GM18858 (cell line): ENCODE measurements around the gene AKAP7.

ENCODE experiments used
- ATAC-seq: cut with Tn5 transposase; IDR thresholded peaks from one replicate; pipeline ENCODE4 v1.9.1; 2021; ENCODE audit not compliant: unreplicated experiment

The AKAP7 gene

GRCh38 chr6:131197716-131198115 lies 62.4 kb downstream of the AKAP7 start:
- ATAC-seq: no peak

DNA sequence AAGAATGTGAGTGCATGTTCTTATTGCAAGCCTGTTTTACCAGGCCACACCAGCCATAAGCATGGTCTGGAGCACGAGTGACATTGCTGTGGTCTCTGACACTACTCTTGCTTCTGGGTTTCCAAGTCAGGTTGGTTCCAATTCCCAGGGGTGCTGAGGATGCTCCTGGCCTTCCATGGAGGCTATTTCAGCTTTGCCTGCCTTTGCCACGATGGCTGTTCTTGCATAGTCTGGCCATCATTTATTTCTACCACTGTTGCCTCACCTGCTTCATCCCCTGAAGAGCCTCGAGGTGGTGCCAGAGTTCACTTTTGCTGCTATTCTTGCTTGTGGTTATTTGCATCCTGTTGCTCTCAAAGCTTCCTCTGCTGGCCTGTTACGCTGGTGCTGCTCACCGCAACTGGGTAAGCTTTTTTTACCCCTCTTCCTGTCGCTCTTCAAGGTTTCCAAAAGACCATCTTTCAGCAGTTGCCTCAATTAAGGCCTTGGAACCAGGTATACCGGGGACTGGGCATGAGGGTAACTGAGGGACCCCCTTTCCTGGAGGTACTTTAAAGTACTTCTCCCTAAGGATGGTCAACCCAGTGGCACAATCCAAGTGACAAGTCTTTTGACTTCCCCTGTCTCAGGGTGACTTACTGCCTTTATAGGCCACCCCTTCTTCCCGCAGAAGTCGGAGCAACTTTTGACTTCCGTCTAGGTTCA lies 64.5 kb downstream of the AKAP7 start:
- peak; percentile 100 for ATAC-seq

- ATAC-seq: no peak
These were observed 70.4 kb downstream of the AKAP7 start for GRCh38 chr6:131205481-131206244.

GRCh38 chr6:131206463-131207251 lies 71.4 kb downstream of the AKAP7 start:
- ATAC-seq: no peak

DNA sequence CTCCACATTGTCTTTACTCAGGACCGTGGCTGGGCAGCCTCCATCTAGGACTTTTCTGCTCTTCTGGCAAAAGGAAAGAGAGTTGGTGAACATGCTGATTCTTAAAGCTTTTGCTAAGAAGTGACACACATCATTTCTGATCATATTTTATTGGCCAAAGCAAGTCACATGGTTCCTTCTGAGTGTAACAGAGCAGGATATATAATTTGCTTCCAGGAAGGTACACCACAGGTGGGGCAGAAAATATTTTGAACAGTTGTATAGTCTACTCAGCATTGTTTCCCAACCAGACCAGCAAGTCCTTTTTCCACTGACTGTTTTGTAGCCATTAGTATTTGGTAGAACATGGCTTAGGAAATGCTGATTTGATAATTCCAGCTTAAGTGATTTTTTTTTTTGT lies 73.5 kb downstream of the AKAP7 start:
- ATAC-seq: no peak

GRCh38 chr6:131210469-131210868 lies 75.2 kb downstream of the AKAP7 start:
- ATAC-seq: no peak

DNA sequence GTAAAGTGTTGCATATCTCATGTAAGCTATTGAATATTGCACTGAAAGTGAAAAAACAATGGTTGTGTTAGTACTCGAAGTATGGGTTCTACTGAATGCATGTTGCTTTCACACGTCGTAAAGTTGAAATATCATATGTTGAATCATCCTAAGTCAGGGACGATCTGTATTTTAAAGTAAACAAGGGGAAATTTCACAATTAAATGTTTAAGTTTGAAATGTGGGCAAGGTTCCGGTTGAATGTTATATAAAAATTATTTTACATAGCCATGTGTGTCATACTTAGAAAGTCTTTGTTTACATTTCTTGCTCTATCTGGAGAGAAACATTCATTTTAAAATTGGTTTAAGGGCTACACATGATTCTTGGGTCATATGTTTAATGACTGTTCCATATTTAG lies 76.8 kb downstream of the AKAP7 start:
- ATAC-seq: no peak

DNA sequence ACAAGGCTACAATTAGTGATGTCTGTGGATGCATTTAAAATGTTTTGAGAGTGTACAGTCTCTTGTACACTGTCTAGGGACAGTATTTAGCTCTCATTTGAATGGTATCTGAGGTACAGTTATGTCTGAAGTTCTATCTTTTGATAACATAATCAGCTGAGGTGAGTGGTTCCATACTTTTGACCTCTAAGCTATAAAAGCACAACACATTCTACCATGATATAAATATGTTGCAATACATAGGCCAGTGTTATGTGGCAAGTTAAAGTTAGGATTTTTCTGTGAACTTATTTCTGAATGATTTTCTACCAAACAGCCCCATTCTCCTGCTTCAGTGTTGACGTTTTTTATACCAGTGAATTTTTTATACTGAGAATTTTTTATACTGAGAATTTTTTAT lies 77.6 kb downstream of the AKAP7 start:
- ATAC-seq: no peak

DNA sequence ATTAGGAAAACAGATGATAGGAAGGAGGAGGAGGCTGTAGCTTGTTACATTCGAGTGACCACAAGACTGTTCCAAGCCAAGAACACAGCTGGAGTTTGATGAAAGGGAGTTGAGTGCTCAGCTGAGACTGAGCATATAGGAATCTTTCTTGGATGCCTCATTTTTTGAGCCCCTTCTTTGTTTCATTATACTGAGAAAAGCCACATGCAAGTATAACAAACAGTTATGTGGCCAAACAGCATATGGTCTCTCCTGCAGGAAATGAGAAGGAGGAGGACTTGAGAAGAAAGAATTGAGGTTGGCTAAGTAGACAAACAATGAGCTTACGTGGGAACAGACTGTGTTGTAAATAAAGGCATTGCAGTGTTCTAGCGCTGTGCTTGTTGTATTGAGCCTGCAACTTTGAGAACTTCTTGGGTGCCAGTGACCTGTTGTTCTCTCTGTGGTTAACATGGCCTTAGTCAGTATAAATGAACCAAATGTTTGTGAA lies 78.3 kb downstream of the AKAP7 start:
- no peak for ATAC-seq

GRCh38 chr6:131215219-131215618 lies 80.0 kb downstream of the AKAP7 start:
- ATAC-seq: no peak

- ATAC-seq: no peak
These were observed 81.0 kb downstream of the AKAP7 start for GRCh38 chr6:131216246-131216645.

GRCh38 chr6:131222773-131223172 lies 87.5 kb downstream of the AKAP7 start:
- no peak for ATAC-seq

DNA sequence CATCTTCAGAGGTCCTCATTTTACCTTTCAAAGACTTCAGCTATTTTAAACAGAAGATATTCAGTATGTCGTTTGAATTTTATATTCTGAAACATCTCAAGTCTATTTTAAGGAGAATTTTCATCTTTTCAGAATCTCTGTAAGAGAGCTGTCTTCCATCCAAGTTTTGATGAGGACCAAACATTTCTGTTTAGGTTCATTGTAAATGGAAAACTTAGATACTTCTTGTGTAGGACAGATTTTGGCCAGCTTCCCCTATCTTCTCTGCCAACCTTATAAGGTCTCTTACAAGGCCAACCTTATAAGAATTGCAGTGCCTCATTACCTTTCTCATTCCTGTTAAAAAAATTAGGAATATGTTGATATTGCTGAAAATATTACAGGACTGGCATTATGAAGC lies 88.1 kb downstream of the AKAP7 start:
- no peak for ATAC-seq

DNA sequence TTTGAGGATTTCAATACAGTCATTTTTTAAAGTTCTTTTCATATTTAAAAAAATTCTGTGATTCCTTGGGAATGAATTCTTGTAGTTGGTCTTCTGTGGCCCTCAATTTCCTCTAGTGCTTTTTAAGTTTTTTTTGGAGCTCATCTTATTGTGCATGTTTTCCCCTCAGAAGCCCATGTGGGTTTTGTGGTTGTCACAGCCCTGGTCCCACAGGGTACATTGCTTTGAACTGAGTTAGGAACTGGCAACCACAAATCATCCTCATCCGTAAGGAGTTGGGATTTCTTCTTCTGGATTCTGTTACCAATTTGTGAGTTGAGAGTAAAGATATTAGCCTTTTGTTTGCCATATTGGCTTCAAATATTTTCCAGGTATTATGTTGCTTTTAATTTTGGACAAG lies 89.9 kb downstream of the AKAP7 start:
- no peak for ATAC-seq

DNA sequence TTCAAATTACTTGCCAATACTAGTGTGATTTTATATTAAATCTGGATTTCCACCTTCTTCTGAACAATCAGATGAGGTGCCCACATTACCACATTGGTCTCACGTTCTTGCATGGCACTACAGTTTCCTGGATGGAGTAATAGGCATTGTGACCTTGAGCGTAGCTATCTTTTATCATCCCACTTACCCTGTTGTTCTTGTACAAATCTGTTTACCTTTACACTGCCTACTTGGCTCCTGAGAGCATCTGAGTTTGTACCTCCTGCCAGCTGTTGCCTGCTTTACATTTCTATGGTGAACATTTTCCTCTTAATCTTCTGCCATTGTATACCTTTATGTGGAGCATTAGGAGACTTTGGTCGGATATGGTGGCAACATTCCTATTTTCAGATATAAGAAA lies 90.7 kb downstream of the AKAP7 start:
- ATAC-seq: no peak

DNA sequence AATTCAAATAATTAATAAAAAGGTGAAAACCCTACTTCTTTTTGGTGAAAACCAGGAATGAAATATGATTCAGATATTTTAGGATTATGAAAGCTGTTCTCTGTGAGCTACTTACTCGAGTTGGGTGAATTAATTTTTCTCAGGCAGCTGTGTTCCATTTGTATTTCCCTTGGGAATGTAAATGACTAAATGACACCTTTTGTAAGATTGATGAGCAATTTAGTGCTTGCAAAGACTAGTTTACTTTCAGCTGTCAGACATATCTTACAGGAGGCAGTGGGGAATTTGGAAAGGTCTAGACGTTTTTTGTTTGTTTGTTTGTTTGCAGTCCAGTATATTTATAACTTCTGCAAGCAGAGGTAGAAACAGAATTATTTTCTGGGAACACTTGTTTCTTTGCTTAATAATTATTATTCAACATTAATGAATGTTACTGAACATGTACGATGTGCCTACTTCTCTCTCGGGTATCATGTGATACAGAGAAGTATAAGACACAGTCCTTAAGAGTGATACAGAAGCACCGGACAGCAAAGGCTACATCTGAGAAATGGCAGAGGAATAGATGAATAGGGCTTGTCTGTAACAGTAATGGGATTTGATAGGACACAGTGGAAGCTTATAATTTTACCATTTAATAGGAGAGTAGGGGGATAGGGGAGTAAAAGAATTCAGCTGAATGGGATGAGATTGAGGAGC lies 91.3 kb downstream of the AKAP7 start:
- ATAC-seq: no peak

DNA sequence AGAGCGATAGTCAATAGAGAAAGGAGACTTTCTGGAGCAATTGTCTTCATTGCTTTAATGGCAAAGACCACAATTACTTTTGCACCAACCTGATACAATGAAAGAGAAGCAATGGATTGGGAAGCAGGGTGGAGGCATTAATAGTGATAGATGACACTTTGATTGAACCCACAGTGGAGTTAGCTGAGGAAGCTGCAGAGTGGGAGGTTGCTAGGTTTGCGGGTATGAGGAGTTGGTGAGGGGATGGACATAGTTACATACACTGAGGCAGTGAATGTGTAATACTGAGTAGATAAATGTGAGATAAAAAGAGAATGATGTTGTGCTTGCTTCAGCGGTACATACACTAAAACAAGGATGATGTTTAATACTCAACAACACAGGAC lies 91.9 kb downstream of the AKAP7 start:
- ATAC-seq: no peak

GRCh38 chr6:131231103-131231502 lies 95.8 kb downstream of the AKAP7 start:
- ATAC-seq: no peak

GRCh38 chr6:131231891-131232290 lies 96.6 kb downstream of the AKAP7 start:
- no peak for ATAC-seq

DNA sequence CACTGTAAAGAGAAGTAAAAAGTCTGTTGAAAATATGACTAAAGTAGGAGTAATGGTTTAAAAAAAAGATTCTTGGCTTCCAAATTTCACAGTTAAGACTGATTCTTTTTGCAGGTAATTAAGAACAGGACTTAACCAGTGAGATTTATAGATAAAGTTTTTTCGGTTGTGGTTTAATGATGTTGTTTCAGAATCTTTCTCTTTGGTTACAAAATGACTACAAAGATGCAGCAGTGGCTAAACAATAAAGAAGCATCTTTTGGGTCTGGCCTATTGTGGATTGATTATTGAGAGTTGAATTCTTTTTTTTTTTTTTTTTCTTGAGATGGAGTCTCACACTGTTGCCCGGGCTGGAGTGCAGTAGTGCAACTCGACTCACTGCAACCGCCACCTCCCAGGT lies 109.7 kb downstream of the AKAP7 start:
- no peak for ATAC-seq

- peak; percentile 63 for ATAC-seq
These were observed 114.9 kb downstream of the AKAP7 start for GRCh38 chr6:131250122-131250521.
